K562 (cell line): ENCODE results near the gene RARS1. TPM values are rescaled to one million over a fixed set of nuclear protein-coding genes. Genes with fewer than 3 reads are reported as not detected.

ENCODE experiments used
- ATAC-seq: fragments of 200-7000 bp; cut with Tn5 transposase; 3 replicates; pipeline ENCODE4 v1.9.1; 2020; ENCODE audit warnings: moderate library complexity
- Bru-seq: library from RNA; stranded (reverse); fragments of 400-500 nt; gene quantifications from one replicate; lab custom pipeline; 2021; lab: Mats Ljungman, UMichigan
- BruChase-seq, 2 experiments: library from RNA; stranded (reverse); fragments of 400-500 nt; gene quantifications; one replicate each; lab custom pipeline; 2021; lab: Mats Ljungman, UMichigan
- BruUV-seq: library from RNA; stranded (reverse); fragments of 400-500 nt; replicated peaks from 2 replicates; lab custom pipeline; 2021; lab: Mats Ljungman, UMichigan
- CTCF ChIA-PET: fragments of 300-600 bp; formaldehyde crosslinking; extraction: SDS; loops from one replicate; lab custom pipeline; 2021; ENCODE audit warnings: low intra/inter-chr PET ratio; lab: Yijun Ruan, JAX
- POLR2A ChIA-PET: fragments of 300-600, 350-650 bp; sonication (Branson Sonifier 250); formaldehyde crosslinking; extraction: SDS; loops from one replicate; lab custom pipeline; 2021; ENCODE audit warnings: antibody characterized with exemption, inconsistent platforms; lab: Yijun Ruan, JAX
- DNase-seq, 4 experiments: peaks; one replicate each; pipeline versions ENCODE4 v3.0.0 to v3.0.0-alpha.2; 2011 to 2018; ENCODE audit warnings: low spot score in 3 of 4, mixed read lengths in 3 of 4; ENCODE audit errors: extremely low read depth in 1 of 4
- FAIRE-seq: peaks from 2 replicates; lab custom pipeline; 2011; peaks lifted over from hg19 to GRCh38; lab: Jason Lieb, UNC
- H2AFZ ChIP-seq: 2 replicates; pipeline ENCODE4 v1.6.0; 2011; ENCODE audit warnings: low read depth, low read length, control low read depth, inconsistent platforms
- H3K27ac ChIP-seq: fragments of 200-600 bp; 3 replicates; pipeline ENCODE4 v1.8.0; 2011; ENCODE audit warnings: low read depth, mild to moderate bottlenecking, control low read depth, inconsistent platforms, low read length, moderate library complexity, mixed read lengths; ENCODE audit errors: extremely low read depth
- H3K27me3 ChIP-seq, 2 experiments: fragments of 300-600 bp in 1 of 2; 2 replicates in 1 of 2; 3 replicates in 1 of 2; pipeline versions ENCODE4 v1.6.0 to v1.8.0; 2011; ENCODE audit warnings: inconsistent platforms in 2 of 2, low read length in 2 of 2, mild to moderate bottlenecking in 1 of 2, mixed read lengths in 1 of 2, moderate library complexity in 1 of 2; ENCODE audit not compliant: control insufficient read depth in 2 of 2, insufficient read depth in 2 of 2
- H3K36me3 ChIP-seq: fragments of 300-600 bp; 3 replicates; pipeline ENCODE4 v1.8.0; 2011; ENCODE audit warnings: mild to moderate bottlenecking, low read length, inconsistent platforms; ENCODE audit not compliant: control insufficient read depth, insufficient read depth
- H3K4me1 ChIP-seq, 2 experiments: fragments of 200-600 bp in 1 of 2; replicated peaks in 1 of 2; 2 replicates in 1 of 2; 3 replicates in 1 of 2; pipeline versions ENCODE4 v1.5.1 to v1.8.0; 2011; ENCODE audit warnings: inconsistent platforms in 2 of 2, low read length in 2 of 2, mild to moderate bottlenecking in 1 of 2, mixed read lengths in 1 of 2, moderate library complexity in 1 of 2; ENCODE audit not compliant: control insufficient read depth in 2 of 2, insufficient read depth in 2 of 2
- H3K4me2 ChIP-seq: 2 replicates; pipeline ENCODE4 v1.6.1; 2011; ENCODE audit warnings: low read length, control low read depth, inconsistent platforms, mixed read lengths; ENCODE audit not compliant: insufficient read depth
- H3K4me3 ChIP-seq: fragments of 200-600 bp; sonication (generic), shearing (Covaris generic); 2 replicates; pipeline ENCODE4 v1.5.1; 2016; ENCODE audit warnings: control low read depth, inconsistent platforms
- H3K79me2 ChIP-seq: fragments of 200-600 bp; 3 replicates; pipeline ENCODE4 v1.8.0; 2011; ENCODE audit warnings: low read length, inconsistent platforms; ENCODE audit not compliant: control insufficient read depth, insufficient read depth
- H3K9ac ChIP-seq, 2 experiments: 2 replicates each; pipeline versions ENCODE4 v1.6.0 to v1.6.1; 2011; ENCODE audit warnings: low read depth in 2 of 2, low read length in 2 of 2, control low read depth in 1 of 2, inconsistent platforms in 1 of 2, mild to moderate bottlenecking in 1 of 2, mixed read lengths in 1 of 2; ENCODE audit not compliant: insufficient read depth in 1 of 2
- H3K9me1 ChIP-seq: one replicate; pipeline ENCODE4 v1.6.0; 2011; ENCODE audit warnings: inconsistent platforms, mild to moderate bottlenecking, low read length, moderate library complexity; ENCODE audit not compliant: control insufficient read depth, insufficient read depth
- H3K9me3 ChIP-seq: replicated peaks from 2 replicates; pipeline ENCODE4 v1.5.1; 2011; ENCODE audit warnings: low read depth, low read length, inconsistent platforms; ENCODE audit not compliant: control insufficient read depth, insufficient read depth
- H4K20me1 ChIP-seq: replicated peaks from 2 replicates; pipeline ENCODE4 v1.6.1; 2011; ENCODE audit warnings: low read length, inconsistent platforms, mixed read lengths; ENCODE audit not compliant: control insufficient read depth, insufficient read depth
- WGBS: fragments of 100-300 bp; shearing (Covaris generic); methylation state at CpG from one replicate; pipeline ENCODE4 v1.1.6; 2016; ENCODE audit warnings: low coverage, mixed read lengths; ENCODE audit not compliant: insufficient coverage; ENCODE audit errors: missing lambda C conversion rate; 5-methylcytosine and 5-hydroxymethylcytosine counted together
- in situ Hi-C: fragments of 300-500 bp; cut with MboI; formaldehyde crosslinking; loops from 4 replicates; pipeline ENCODE4 v1.15.0; 2018; ENCODE audit warnings: inconsistent platforms, mixed read lengths
- intact Hi-C: fragments of 100-400 bp; cut with micrococcal nuclease; formaldehyde crosslinking; loops from 2 replicates; pipeline ENCODE4 v1.14.2; 2022
- long read RNA-seq, 3 experiments: library from polyadenylated mRNA in 2 of 3; library from RNA in 1 of 3; unstranded in 2 of 3; stranded (forward) in 1 of 3; transcript quantifications; one replicate each; pipeline ENCODE4 v2.0.0, GENCODE V29; 2019 to 2022
- polyA minus RNA-seq, 3 experiments: library from RNA; depleted of rRNA, polyadenylated mRNA; stranded (reverse); fragments of >200 nt; gene quantifications; 2 replicates each; pipeline ENCODE4 v1.2.3, GENCODE V29; 2011
- polyA plus RNA-seq, 8 experiments: library from polyadenylated mRNA; depleted of rRNA in 4 of 8; stranded (reverse) in 5 of 8; unstranded in 3 of 8; fragments of >200 nt; fragmentation: Nextera tagmentation in 2 of 8; fragmentation: Illumina TruSeq in 1 of 8; extraction: Ambion mirVana in 2 of 8; extraction: Trizol in 1 of 8; gene quantifications; 2 replicates each; pipeline versions ENCODE4 v1.2.1 to v1.2.3, GENCODE V29; 2011 to 2014; ENCODE audit warnings: inconsistent platforms in 1 of 8, missing spikeins in 1 of 8
- total RNA-seq, 7 experiments: library from RNA; depleted of rRNA in 6 of 7; stranded (reverse); fragments of >200 nt in 6 of 7; fragmentation: Illumina TruSeq in 2 of 7; extraction: Trizol in 2 of 7; gene quantifications; 2 replicates each; pipeline versions ENCODE4 v1.2.1 to v1.2.3, GENCODE V29; 2011 to 2021; ENCODE audit warnings: low replicate concordance in 1 of 7
- TF ChIP-seq, protein P1 (sequence below), 2 experiments: fragments of 450-650 bp in 1 of 2; sonication (generic) in 1 of 2; formaldehyde crosslinking in 1 of 2; IDR thresholded peaks; 2 replicates each; pipeline versions ENCODE4 v1.7.1 to v1.9.0; 2016 to 2022; ENCODE audit warnings: inconsistent platforms in 1 of 2, mild to moderate bottlenecking in 1 of 2, missing genetic modification reagents in 1 of 2

Gene RARS1
- 68.3 and 208 TPM in 2 replicates for total RNA-seq (2011; cell fraction: chromatin; rRNA removed; ENCODE audit: low replicate concordance)
- total RNA-seq (2011; cell fraction: nucleolus; rRNA removed), result 29.7 and 35.0 TPM in 2 replicates
- 66.5 and 86.3 TPM in 2 replicates for total RNA-seq (2011; cell fraction: nucleoplasm; rRNA removed)
- total RNA-seq (2014; rRNA removed) (97.0 and 109 TPM in 2 replicates), total RNA-seq (2014; rRNA removed; fragmentation: Illumina TruSeq; extraction: Trizol) (179 and 201 TPM in 2 replicates), total RNA-seq (2015; rRNA removed; fragmentation: Illumina TruSeq; extraction: Trizol) (135 and 151 TPM in 2 replicates), total RNA-seq (2021) (115 and 123 TPM in 2 replicates), polyA plus RNA-seq (2011; rRNA removed) (113 and 155 TPM in 2 replicates), polyA plus RNA-seq (2014; fragmentation: Illumina TruSeq; extraction: Trizol) (128 and 134 TPM in 2 replicates), polyA plus RNA-seq (2014; fragmentation: Nextera tagmentation; extraction: Ambion mirVana) (100 to 1,000 TPM; 139 to 196 TPM), polyA plus RNA-seq (2014; rRNA removed) (106 and 115 TPM in 2 replicates), polyA minus RNA-seq (2011; rRNA and poly(A)+ RNA removed) (163 and 169 TPM in 2 replicates), Bru-seq, nascent RNA (percentile 91 among the genes with signal in this experiment), BruChase-seq, experiment 1, labeled RNA remaining after a 2-hour chase (percentile 92 among the genes with signal in this experiment), BruChase-seq, experiment 2, labeled RNA remaining after a 6-hour chase (percentile 92 among the genes with signal in this experiment)
- 21.5 and 50.4 TPM in 2 replicates for polyA plus RNA-seq (2011; cell fraction: cytosol; rRNA removed)
- 34.0 and 58.0 TPM in 2 replicates for polyA plus RNA-seq (2011; cell fraction: nucleus; rRNA removed)
- polyA plus RNA-seq (2012), result 64.3 and 125 TPM in 2 replicates
- 38.4 and 62.4 TPM in 2 replicates for polyA minus RNA-seq (2011; cell fraction: cytosol; rRNA and poly(A)+ RNA removed)
- polyA minus RNA-seq (2011; cell fraction: nucleus; rRNA and poly(A)+ RNA removed), result 23.7 and 40.7 TPM in 2 replicates
- long read RNA-seq, experiment 1, transcript RARS-201 (15 exons, 2,146 nt), result major isoform, 487 of 559 reads
- long read RNA-seq, experiment 1, partial matches to known transcripts, result 42 of 559 reads
- long read RNA-seq, experiment 1, other reads (novel, unspliced or antisense), result 29 of 559 reads
- long read RNA-seq, experiment 2, transcript RARS-201 (15 exons, 2,146 nt), result major isoform, 101 of 173 reads
- long read RNA-seq, experiment 2, partial matches to known transcripts, result 58 of 173 reads
- long read RNA-seq, experiment 2, other reads (novel, unspliced or antisense), result 14 of 173 reads
- long read RNA-seq, experiment 3, transcript RARS-201 (15 exons, 2,146 nt), result major isoform, 127 of 207 reads
- long read RNA-seq, experiment 3, partial matches to known transcripts, result 65 of 207 reads
- long read RNA-seq, experiment 3, other reads (novel, unspliced or antisense), result 15 of 207 reads

GRCh38 chr5:168486136-168486879, at the start of gene RARS1:
Gene RARS1 (plus strand): TSS chr5:168486471. CDS start chr5:168486499, 28 bp downstream.
- Histone ChIP-seq H3K4me2 (peak within 1 kb of the TSS; percentile 99), H3K9me3 (no peaks in the 10 kb centered on the region), H3K36me3 (peaks cover 37% of the 10 kb centered on the region), H3K9ac (peak within 1 kb of the TSS; percentile 87 to 89), H3K4me1 (peaks cover 0 to 2% of the 10 kb centered on the region in 2 experiments; a peak in 2 of 5 replicates), H3K27ac (peak within 1 kb of the TSS; percentile 74; the same call in 2 of the 3 replicates), H3K27me3 (no peaks in the 10 kb centered on the region), H3K4me3 (peak within 1 kb of the TSS; percentile 99), H2AFZ (peak within 1 kb of the TSS; percentile 97), H3K79me2 (peaks cover 26% of the 10 kb centered on the region), H3K9me1 (no peaks in the 10 kb centered on the region), H4K20me1 (0 out of 2 replicates have a peak, but pooled peaks cover 4% of the 10 kb centered on the region)
- in situ Hi-C loops (no loop called here), intact Hi-C loops (loop anchor here (5.0 kb wide), 1 partner anchor 91 kb away; the partner anchor contains the start of gene PANK3)
- CTCF ChIA-PET, result no interaction called here
- ATAC-seq (peak; percentile 98), DNase-seq (peak; percentile 94 to 95 (median 94)), FAIRE-seq (peak; percentile 98)
- WGBS, result 1% methylated on average over 29 of the region's 40 CpGs
- POLR2A ChIA-PET, result interaction anchor here (1.0 to 1.6 kb wide), 2 partner anchors 9 to 24 kb away, joined by 3 to 5 read pairs; no protein-coding TSS in a partner anchor
- TSS peak; percentile 79 for BruUV-seq
- TF ChIP-seq, protein P1, sequence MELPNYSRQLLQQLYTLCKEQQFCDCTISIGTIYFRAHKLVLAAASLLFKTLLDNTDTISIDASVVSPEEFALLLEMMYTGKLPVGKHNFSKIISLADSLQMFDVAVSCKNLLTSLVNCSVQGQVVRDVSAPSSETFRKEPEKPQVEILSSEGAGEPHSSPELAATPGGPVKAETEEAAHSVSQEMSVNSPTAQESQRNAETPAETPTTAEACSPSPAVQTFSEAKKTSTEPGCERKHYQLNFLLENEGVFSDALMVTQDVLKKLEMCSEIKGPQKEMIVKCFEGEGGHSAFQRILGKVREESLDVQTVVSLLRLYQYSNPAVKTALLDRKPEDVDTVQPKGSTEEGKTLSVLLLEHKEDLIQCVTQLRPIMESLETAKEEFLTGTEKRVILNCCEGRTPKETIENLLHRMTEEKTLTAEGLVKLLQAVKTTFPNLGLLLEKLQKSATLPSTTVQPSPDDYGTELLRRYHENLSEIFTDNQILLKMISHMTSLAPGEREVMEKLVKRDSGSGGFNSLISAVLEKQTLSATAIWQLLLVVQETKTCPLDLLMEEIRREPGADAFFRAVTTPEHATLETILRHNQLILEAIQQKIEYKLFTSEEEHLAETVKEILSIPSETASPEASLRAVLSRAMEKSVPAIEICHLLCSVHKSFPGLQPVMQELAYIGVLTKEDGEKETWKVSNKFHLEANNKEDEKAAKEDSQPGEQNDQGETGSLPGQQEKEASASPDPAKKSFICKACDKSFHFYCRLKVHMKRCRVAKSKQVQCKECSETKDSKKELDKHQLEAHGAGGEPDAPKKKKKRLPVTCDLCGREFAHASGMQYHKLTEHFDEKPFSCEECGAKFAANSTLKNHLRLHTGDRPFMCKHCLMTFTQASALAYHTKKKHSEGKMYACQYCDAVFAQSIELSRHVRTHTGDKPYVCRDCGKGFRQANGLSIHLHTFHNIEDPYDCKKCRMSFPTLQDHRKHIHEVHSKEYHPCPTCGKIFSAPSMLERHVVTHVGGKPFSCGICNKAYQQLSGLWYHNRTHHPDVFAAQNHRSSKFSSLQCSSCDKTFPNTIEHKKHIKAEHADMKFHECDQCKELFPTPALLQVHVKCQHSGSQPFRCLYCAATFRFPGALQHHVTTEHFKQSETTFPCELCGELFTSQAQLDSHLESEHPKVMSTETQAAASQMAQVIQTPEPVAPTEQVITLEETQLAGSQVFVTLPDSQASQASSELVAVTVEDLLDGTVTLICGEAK (IDR thresholded peaks at IDR 0.05), result peak; percentile 99
- TF ChIP-seq, protein P1 (CRISPR knock-in tag; IDR thresholded peaks at IDR 0.05), result no peak
